Osteocyte (in vitro differentiated cells): Measurements from ENCODE around the gene FRA10AC1. TPM values are rescaled to one million over a fixed set of nuclear protein-coding genes. Genes with fewer than 3 reads are reported as not detected.
A peak's percentile ranks its signal among the peaks of the same experiment; 100 is the strongest.

Experiments used
- DNase-seq: peaks from one replicate; pipeline ENCODE4 v3.0.0; 2021; ENCODE audit warnings: mixed read lengths; ENCODE audit not compliant: unreplicated experiment; ENCODE audit errors: extremely low spot score
- H3K27ac Mint-ChIP-seq: one replicate; pipeline ENCODE4 v1.8.0; 2021; ENCODE audit warnings: mild to moderate bottlenecking, mixed read lengths; ENCODE audit not compliant: unreplicated experiment
- H3K27me3 Mint-ChIP-seq: one replicate; pipeline ENCODE4 v1.8.0; 2021; ENCODE audit warnings: mixed read lengths; ENCODE audit not compliant: unreplicated experiment
- H3K36me3 Mint-ChIP-seq: one replicate; pipeline ENCODE4 v1.8.0; 2021; ENCODE audit warnings: mixed read lengths; ENCODE audit not compliant: unreplicated experiment
- H3K4me1 Mint-ChIP-seq: one replicate; pipeline ENCODE4 v1.8.0; 2021; ENCODE audit warnings: mixed read lengths; ENCODE audit not compliant: unreplicated experiment
- H3K4me3 Mint-ChIP-seq: one replicate; pipeline ENCODE4 v1.8.0; 2021; ENCODE audit warnings: mild to moderate bottlenecking, moderate library complexity, mixed read lengths; ENCODE audit not compliant: unreplicated experiment
- H3K9me3 Mint-ChIP-seq: one replicate; pipeline ENCODE4 v1.8.0; 2021; ENCODE audit warnings: mixed read lengths; ENCODE audit not compliant: unreplicated experiment
- total RNA-seq: library from RNA; stranded (reverse); gene quantifications from 2 replicates; pipeline ENCODE4 v1.2.1, GENCODE V29; 2021
- TF ChIP-seq, protein P1 (sequence below): fragments of 200-600 bp; sonication (generic); IDR thresholded peaks from 2 replicates; pipeline ENCODE4 v1.5.0; 2021; ENCODE audit warnings: antibody characterized with exemption, mild to moderate bottlenecking, moderate library complexity

FRA10AC1 gene
- total RNA-seq, 1 donor from 2014 or later, result 13.0 TPM

- H3K9me3 Mint-ChIP-seq, result no peaks in the 10 kb centered on the region
- H3K4me3 Mint-ChIP-seq, result no peak overlapping the region
- TF ChIP-seq, protein P1, sequence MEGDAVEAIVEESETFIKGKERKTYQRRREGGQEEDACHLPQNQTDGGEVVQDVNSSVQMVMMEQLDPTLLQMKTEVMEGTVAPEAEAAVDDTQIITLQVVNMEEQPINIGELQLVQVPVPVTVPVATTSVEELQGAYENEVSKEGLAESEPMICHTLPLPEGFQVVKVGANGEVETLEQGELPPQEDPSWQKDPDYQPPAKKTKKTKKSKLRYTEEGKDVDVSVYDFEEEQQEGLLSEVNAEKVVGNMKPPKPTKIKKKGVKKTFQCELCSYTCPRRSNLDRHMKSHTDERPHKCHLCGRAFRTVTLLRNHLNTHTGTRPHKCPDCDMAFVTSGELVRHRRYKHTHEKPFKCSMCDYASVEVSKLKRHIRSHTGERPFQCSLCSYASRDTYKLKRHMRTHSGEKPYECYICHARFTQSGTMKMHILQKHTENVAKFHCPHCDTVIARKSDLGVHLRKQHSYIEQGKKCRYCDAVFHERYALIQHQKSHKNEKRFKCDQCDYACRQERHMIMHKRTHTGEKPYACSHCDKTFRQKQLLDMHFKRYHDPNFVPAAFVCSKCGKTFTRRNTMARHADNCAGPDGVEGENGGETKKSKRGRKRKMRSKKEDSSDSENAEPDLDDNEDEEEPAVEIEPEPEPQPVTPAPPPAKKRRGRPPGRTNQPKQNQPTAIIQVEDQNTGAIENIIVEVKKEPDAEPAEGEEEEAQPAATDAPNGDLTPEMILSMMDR, result no peak
- peaks cover 23% of the 10 kb centered on the region for H3K36me3 Mint-ChIP-seq
- no peak for DNase-seq
- H3K27ac Mint-ChIP-seq, result no peak overlapping the region
- no peaks in the 10 kb centered on the region for H3K27me3 Mint-ChIP-seq
- no peaks in the 10 kb centered on the region for H3K4me1 Mint-ChIP-seq
Measured at GRCh38 chr10:93687737-93688136, 14.7 kb downstream of the FRA10AC1 start.

GRCh38 chr10:93680412-93681047 lies 21.9 kb downstream of the FRA10AC1 start:
- H3K9me3 Mint-ChIP-seq, result no peaks in the 10 kb centered on the region
- H3K27ac Mint-ChIP-seq, result no peak overlapping the region
- DNase-seq, result no peak
- no peaks in the 10 kb centered on the region for H3K4me1 Mint-ChIP-seq
- H3K27me3 Mint-ChIP-seq, result no peaks in the 10 kb centered on the region
- TF ChIP-seq, protein P1, result peak; percentile 66
- peaks cover 18% of the 10 kb centered on the region for H3K36me3 Mint-ChIP-seq
- no peak overlapping the region for H3K4me3 Mint-ChIP-seq

GRCh38 chr10:93678805-93679587 lies 23.4 kb downstream of the FRA10AC1 start:
- TF ChIP-seq, protein P1, result no peak
- Mint-ChIP-seq H3K27ac (no peak overlapping the region), H3K27me3 (no peaks in the 10 kb centered on the region), H3K36me3 (peaks cover 27% of the 10 kb centered on the region), H3K4me1 (no peaks in the 10 kb centered on the region), H3K4me3 (no peak overlapping the region), H3K9me3 (no peaks in the 10 kb centered on the region)
- no peak for DNase-seq

- DNase-seq, result no peak
- no peaks in the 10 kb centered on the region for H3K27me3 Mint-ChIP-seq
- no peaks in the 10 kb centered on the region for H3K9me3 Mint-ChIP-seq
- no peak overlapping the region for H3K27ac Mint-ChIP-seq
- H3K36me3 Mint-ChIP-seq, result peaks cover 27% of the 10 kb centered on the region
- H3K4me3 Mint-ChIP-seq, result no peak overlapping the region
- TF ChIP-seq, protein P1, result no peak
- H3K4me1 Mint-ChIP-seq, result no peaks in the 10 kb centered on the region
Measured at GRCh38 chr10:93678386-93678785, 24.0 kb downstream of the FRA10AC1 start.

DNA sequence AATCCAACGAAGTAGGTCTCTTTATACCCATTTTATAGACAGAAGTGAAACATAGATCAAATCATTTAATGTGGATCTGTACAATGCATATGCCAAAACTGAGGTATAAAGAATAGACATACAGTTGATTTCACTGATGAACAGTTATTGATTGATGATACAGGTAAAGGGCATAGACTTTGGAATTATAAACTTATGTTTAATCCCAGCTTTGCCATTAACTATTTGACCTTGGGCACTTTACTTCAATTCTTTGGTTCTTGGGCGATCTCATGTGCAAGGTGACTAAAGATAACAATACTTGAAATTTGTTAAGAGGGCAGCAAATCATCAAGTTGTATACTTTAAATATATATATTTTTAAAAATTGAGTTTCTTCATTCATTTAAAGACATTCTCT lies 28.6 kb downstream of the FRA10AC1 start:
- Mint-ChIP-seq H3K27ac (no peak overlapping the region), H3K36me3 (peaks cover 30% of the 10 kb centered on the region), H3K27me3 (no peaks in the 10 kb centered on the region), H3K4me1 (no peaks in the 10 kb centered on the region), H3K4me3 (no peak overlapping the region), H3K9me3 (no peaks in the 10 kb centered on the region)
- DNase-seq, result no peak
- TF ChIP-seq, protein P1, result no peak
